Measurements from ENCODE around the gene MTUS2.

The MTUS2 gene

GRCh38 chr13:29154390-29154789 is 334.3 kb downstream of the MTUS2 start:
- Histone ChIP-seq H3K4me1 (ENCODE audit: low read length) (no peaks in the 10 kb centered on the region), H3K9ac (ENCODE audit: low read length) (no peak overlapping the region), H3K27me3 (replicated peaks; ENCODE audit: insufficient read depth, low read length) (no peaks in the 10 kb centered on the region), H3K36me3 (replicated peaks; ENCODE audit: insufficient read depth, low read length) (no peaks in the 10 kb centered on the region), H3K79me2 (ENCODE audit: low read length) (no peaks in the 10 kb centered on the region), H3K4me3 (ENCODE audit: low read length) (no peak overlapping the region), H3F3A (ENCODE audit: insufficient read depth, low read length) (no peaks in the 10 kb centered on the region), H4K20me1 (ENCODE audit: insufficient read depth, low read length) (no peaks in the 10 kb centered on the region), H3K9me3 (replicated peaks; ENCODE audit: insufficient read depth, low read length) (no peaks in the 10 kb centered on the region), H3K9me2 (replicated peaks; ENCODE audit: insufficient read depth, low read length) (no peaks in the 10 kb centered on the region), H3K4me2 (ENCODE audit: low read depth, low read length) (no peak overlapping the region), H3K27ac (ENCODE audit: low read length) (no peak overlapping the region), H2AFZ (ENCODE audit: low read length) (no peak overlapping the region)
- TF ChIP-seq EZH2 (optimal IDR thresholded peaks at IDR 0.05; ENCODE audit: low read depth, low read length): no peak
- no peak for TF ChIP-seq EZH2phosphoT487 (IDR thresholded peaks at IDR 0.05; ENCODE audit: low read length)
- no peak for TF ChIP-seq CTCF (IDR thresholded peaks at IDR 0.05; ENCODE audit: low read length)
- DNase-seq: no peak

- Histone ChIP-seq H3K9me3 (replicated peaks; ENCODE audit: insufficient read depth, low read length) (no peaks in the 10 kb centered on the region), H3K27ac (ENCODE audit: low read length) (no peak overlapping the region), H3K36me3 (replicated peaks; ENCODE audit: insufficient read depth, low read length) (no peaks in the 10 kb centered on the region), H3K27me3 (replicated peaks; ENCODE audit: insufficient read depth, low read length) (no peaks in the 10 kb centered on the region), H3K9ac (ENCODE audit: low read length) (no peak overlapping the region), H3K79me2 (ENCODE audit: low read length) (no peaks in the 10 kb centered on the region), H4K20me1 (ENCODE audit: insufficient read depth, low read length) (no peaks in the 10 kb centered on the region), H3K9me2 (replicated peaks; ENCODE audit: insufficient read depth, low read length) (no peaks in the 10 kb centered on the region), H3F3A (ENCODE audit: insufficient read depth, low read length) (no peaks in the 10 kb centered on the region), H3K4me1 (ENCODE audit: low read length) (no peaks in the 10 kb centered on the region), H2AFZ (ENCODE audit: low read length) (no peak overlapping the region), H3K4me2 (ENCODE audit: low read depth, low read length) (no peak overlapping the region), H3K4me3 (ENCODE audit: low read length) (no peak overlapping the region)
- TF ChIP-seq EZH2 (optimal IDR thresholded peaks at IDR 0.05; ENCODE audit: low read depth, low read length) (no peak), CTCF (IDR thresholded peaks at IDR 0.05; ENCODE audit: low read length) (no peak), EZH2phosphoT487 (IDR thresholded peaks at IDR 0.05; ENCODE audit: low read length) (no peak)
- DNase-seq: no peak
These were observed 336.0 kb downstream of the MTUS2 start for GRCh38 chr13:29156136-29156535.

GRCh38 chr13:29159871-29160270 is 339.7 kb downstream of the MTUS2 start:
- no peaks in the 10 kb centered on the region for H3F3A ChIP-seq (ENCODE audit: insufficient read depth, low read length)
- no peak for DNase-seq
- no peaks in the 10 kb centered on the region for H3K9me2 ChIP-seq (replicated peaks; ENCODE audit: insufficient read depth, low read length)
- no peak overlapping the region for H3K4me2 ChIP-seq (ENCODE audit: low read depth, low read length)
- no peaks in the 10 kb centered on the region for H3K4me1 ChIP-seq (ENCODE audit: low read length)
- no peak overlapping the region for H3K4me3 ChIP-seq (ENCODE audit: low read length)
- H3K27ac ChIP-seq (ENCODE audit: low read length): no peak overlapping the region
- TF ChIP-seq CTCF (IDR thresholded peaks at IDR 0.05; ENCODE audit: low read length) (no peak), EZH2 (optimal IDR thresholded peaks at IDR 0.05; ENCODE audit: low read depth, low read length) (no peak), EZH2phosphoT487 (IDR thresholded peaks at IDR 0.05; ENCODE audit: low read length) (no peak)
- no peaks in the 10 kb centered on the region for H3K27me3 ChIP-seq (replicated peaks; ENCODE audit: insufficient read depth, low read length)
- no peak overlapping the region for H3K9ac ChIP-seq (ENCODE audit: low read length)
- no peaks in the 10 kb centered on the region for H3K36me3 ChIP-seq (replicated peaks; ENCODE audit: insufficient read depth, low read length)
- no peaks in the 10 kb centered on the region for H3K79me2 ChIP-seq (ENCODE audit: low read length)
- no peaks in the 10 kb centered on the region for H3K9me3 ChIP-seq (replicated peaks; ENCODE audit: insufficient read depth, low read length)
- H2AFZ ChIP-seq (ENCODE audit: low read length): no peak overlapping the region
- H4K20me1 ChIP-seq (ENCODE audit: insufficient read depth, low read length): no peaks in the 10 kb centered on the region

Measured in MM.1S (cell line).